Stomach (tissue), 4 donors: ENCODE results near the gene ETFB.

Experiments
- CTCF ChIP-seq, 7 experiments: fragments of 450-650 bp in 4 of 7; fragments of 200-600 bp in 3 of 7; sonication (generic) in 3 of 7; IDR thresholded peaks; one replicate each; pipeline ENCODE4 v1.5.1; 2016 to 2019; ENCODE audit warnings: antibody characterized with exemption in 7 of 7, control low read depth in 2 of 7, mild to moderate bottlenecking in 1 of 7
- POLR2A ChIP-seq, 4 donors: fragments of 450-650 bp; IDR thresholded peaks; one replicate each; pipeline ENCODE4 v1.6.1; 2016; ENCODE audit warnings: antibody characterized with exemption in 4 of 4, control low read depth in 2 of 4, mild to moderate bottlenecking in 1 of 4, moderate library complexity in 1 of 4

GRCh38 chr19:51354103-51354741 is 12.0 kb downstream of the ETFB start:
- TF ChIP-seq CTCF (IDR thresholded peaks at IDR 0.05) = no peak
- no peak for TF ChIP-seq POLR2A (IDR thresholded peaks at IDR 0.05)
